GM12878 (cell line): ENCODE data around the gene GFI1. TPM values are rescaled to one million over a fixed set of nuclear protein-coding genes. Genes with fewer than 3 reads are reported as not detected.

Source experiments
- ATAC-seq: fragments of 200-7000 bp; cut with Tn5 transposase; 3 replicates; pipeline ENCODE4 v1.9.1; 2020; ENCODE audit warnings: mild to moderate bottlenecking, moderate library complexity
- BruUV-seq: library from RNA; stranded (reverse); fragments of 400-500 nt; replicated peaks from 2 replicates; lab custom pipeline; 2021; lab: Mats Ljungman, UMichigan
- CTCF ChIA-PET: fragments of 300-600 bp; sonication (Branson Sonifier 250); formaldehyde crosslinking; extraction: SDS; loops from one replicate; lab custom pipeline; 2021; ENCODE audit warnings: inconsistent platforms; lab: Yijun Ruan, JAX
- POLR2A ChIA-PET: fragments of 350-600 bp; formaldehyde crosslinking; extraction: SDS; loops from one replicate; lab custom pipeline; 2021; ENCODE audit warnings: inconsistent platforms; lab: Charles Lee
- RAD21 ChIA-PET: fragments of 300-600 bp; sonication (Branson Sonifier 250); formaldehyde crosslinking; loops from one replicate; lab custom pipeline; 2023; ENCODE audit warnings: antibody characterized with exemption; ENCODE audit not compliant: unreplicated experiment; lab: Charles Lee
- SMC1A ChIA-PET: fragments of 300-600 bp; sonication (Branson Sonifier 250); formaldehyde crosslinking; loops from one replicate; lab custom pipeline; 2023; ENCODE audit not compliant: unreplicated experiment, uncharacterized antibody; lab: Charles Lee
- DNase-seq: peaks from one replicate; pipeline ENCODE4 v3.0.0-alpha.2; 2011; ENCODE audit warnings: low read depth, low spot score
- FAIRE-seq: peaks from 3 replicates; lab custom pipeline; 2011; peaks lifted over from hg19 to GRCh38; lab: Jason Lieb, UNC
- H2AFZ ChIP-seq: 2 replicates; pipeline ENCODE4 v1.6.0; 2011; ENCODE audit warnings: low read depth, low read length, control low read depth; ENCODE audit not compliant: control insufficient read depth
- H3K27ac ChIP-seq: 2 replicates; pipeline ENCODE4 v1.5.1; 2011; ENCODE audit warnings: control low read depth; ENCODE audit not compliant: control insufficient read depth, insufficient read depth
- H3K27me3 ChIP-seq, 2 experiments: replicated peaks in 1 of 2; 2 replicates each; pipeline versions ENCODE4 v1.6.0 to v1.6.1; 2011; ENCODE audit warnings: low read length in 1 of 2; ENCODE audit not compliant: control insufficient read depth in 2 of 2, insufficient read depth in 2 of 2
- H3K36me3 ChIP-seq, 2 experiments: 2 replicates each; pipeline ENCODE4 v1.5.1; 2011; ENCODE audit warnings: low read length in 1 of 2; ENCODE audit not compliant: control insufficient read depth in 2 of 2, insufficient read depth in 2 of 2
- H3K4me1 ChIP-seq: 2 replicates; pipeline ENCODE4 v1.6.1; 2011; ENCODE audit warnings: mild to moderate bottlenecking, low read length, moderate library complexity, mixed read lengths; ENCODE audit not compliant: control insufficient read depth, insufficient read depth
- H3K4me2 ChIP-seq: 2 replicates; pipeline ENCODE4 v1.6.0; 2011; ENCODE audit warnings: control low read depth; ENCODE audit not compliant: control insufficient read depth, insufficient read depth
- H3K4me3 ChIP-seq: fragments of 200-600 bp; sonication (generic); 2 replicates; pipeline ENCODE4 v1.5.1; 2016
- H3K79me2 ChIP-seq: 2 replicates; pipeline ENCODE4 v1.6.0; 2011; ENCODE audit warnings: low read length; ENCODE audit not compliant: control insufficient read depth, insufficient read depth
- H3K9ac ChIP-seq: 2 replicates; pipeline ENCODE4 v1.8.0; 2011; ENCODE audit warnings: low read length, control low read depth, mixed read lengths; ENCODE audit not compliant: control insufficient read depth, insufficient read depth
- H3K9me3 ChIP-seq: replicated peaks from 3 replicates; pipeline ENCODE4 v1.5.1; 2011; ENCODE audit warnings: mild to moderate bottlenecking, low read length; ENCODE audit not compliant: control insufficient read depth, insufficient read depth
- H4K20me1 ChIP-seq: 2 replicates; pipeline ENCODE4 v1.6.0; 2011; ENCODE audit not compliant: control insufficient read depth, insufficient read depth
- ATF7 ChIP-seq: fragments of 450-650 bp; IDR thresholded peaks from 2 replicates; pipeline ENCODE4 v1.6.1; 2016; ENCODE audit warnings: low read depth, mild to moderate bottlenecking
- BACH1 ChIP-seq: fragments of 450-650 bp; IDR thresholded peaks from 2 replicates; pipeline ENCODE4 v1.6.1; 2017; ENCODE audit warnings: mild to moderate bottlenecking, borderline replicate concordance
- CBFB ChIP-seq: IDR thresholded peaks from 2 replicates; pipeline ENCODE4 v1.6.1; 2016; ENCODE audit warnings: antibody characterized with exemption, low read depth
- DPF2 ChIP-seq: fragments of 450-650 bp; IDR thresholded peaks from 2 replicates; pipeline ENCODE4 v1.6.1; 2017; ENCODE audit warnings: mild to moderate bottlenecking
- GABPA ChIP-seq: IDR thresholded peaks from 2 replicates; pipeline ENCODE4 v1.6.1; 2014; ENCODE audit warnings: antibody characterized with exemption, low read depth, mild to moderate bottlenecking, inconsistent platforms
- HDAC2 ChIP-seq: fragments of 200-600 bp; sonication (generic); IDR thresholded peaks from 2 replicates; pipeline ENCODE4 v1.6.1; 2017
- NFIC ChIP-seq: IDR thresholded peaks from 2 replicates; pipeline ENCODE4 v1.6.1; 2012; ENCODE audit warnings: low read depth, mild to moderate bottlenecking, inconsistent platforms, low read length, moderate library complexity
- NR2C2 ChIP-seq: IDR thresholded peaks from 2 replicates; pipeline ENCODE4 v1.6.1; 2011; ENCODE audit warnings: borderline replicate concordance, low read depth; ENCODE audit not compliant: control insufficient read depth, insufficient read length
- PAX8 ChIP-seq: fragments of 450-650 bp; IDR thresholded peaks from 2 replicates; pipeline ENCODE4 v1.6.1; 2017; ENCODE audit warnings: mild to moderate bottlenecking, moderate library complexity
- POLR2AphosphoS2 ChIP-seq: IDR thresholded peaks from 2 replicates; pipeline ENCODE4 v1.6.1; 2011; ENCODE audit warnings: low read depth, mild to moderate bottlenecking, low read length, improper control_type of control experiment, moderate library complexity
- RAD51 ChIP-seq: fragments of 450-650 bp; IDR thresholded peaks from 2 replicates; pipeline ENCODE4 v1.6.1; 2016; ENCODE audit warnings: moderate library complexity, mild to moderate bottlenecking, inconsistent platforms
- RB1 ChIP-seq: fragments of 450-650 bp; formaldehyde crosslinking; IDR thresholded peaks from 2 replicates; pipeline ENCODE4 v1.6.1; 2017; ENCODE audit warnings: mild to moderate bottlenecking, borderline replicate concordance
- RUNX3 ChIP-seq: IDR thresholded peaks from 2 replicates; pipeline ENCODE4 v1.6.1; 2012; ENCODE audit warnings: low read length, inconsistent platforms
- TCF12 ChIP-seq: IDR thresholded peaks from 2 replicates; pipeline ENCODE4 v1.6.1; 2011; ENCODE audit warnings: low read depth, mild to moderate bottlenecking, low read length
- YY1 ChIP-seq: IDR thresholded peaks from 2 replicates; pipeline ENCODE4 v1.6.1; 2011; ENCODE audit warnings: low read depth, mild to moderate bottlenecking, low read length
- ZBED1 ChIP-seq: IDR thresholded peaks from 2 replicates; pipeline ENCODE4 v1.6.1; 2016; ENCODE audit warnings: borderline replicate concordance
- WGBS: methylation state at CpG from one replicate; pipeline ENCODE4 v1.1.6; 2016; ENCODE audit warnings: low lambda C conversion rate; ENCODE audit not compliant: insufficient replicate concordance, insufficient coverage; ENCODE audit errors: missing lambda C conversion rate; 5-methylcytosine and 5-hydroxymethylcytosine counted together
- in situ Hi-C: fragments of 300-500 bp; cut with MboI; formaldehyde crosslinking; loops from 9 replicates; pipeline ENCODE4 v1.14.3; 2018; ENCODE audit warnings: mixed read lengths
- intact Hi-C: fragments of 100-400 bp; cut with micrococcal nuclease; formaldehyde crosslinking; loops from one replicate; pipeline ENCODE4 v1.14.2; 2022; ENCODE audit not compliant: unreplicated experiment
- polyA plus RNA-seq, 11 experiments: library from polyadenylated mRNA; depleted of rRNA in 4 of 11; unstranded in 6 of 11; stranded (reverse) in 5 of 11; fragments of >200 nt; fragmentation: Nextera tagmentation in 4 of 11; fragmentation: Illumina TruSeq in 1 of 11; extraction: Ambion mirVana in 4 of 11; extraction: Trizol in 1 of 11; gene quantifications; 1 replicate in 1 of 11; 2 replicates in 10 of 11; pipeline versions ENCODE4 v1.2.1 to v1.2.3, GENCODE V29; 2011 to 2016; ENCODE audit warnings: inconsistent platforms in 2 of 11, missing spikeins in 2 of 11, low read depth in 1 of 11
- total RNA-seq, 4 experiments: library from RNA; depleted of rRNA in 3 of 4; stranded (reverse); fragments of >200 nt in 3 of 4; fragmentation: Illumina TruSeq in 1 of 4; extraction: Trizol in 1 of 4; gene quantifications; 2 replicates each; pipeline versions ENCODE4 v1.2.1 to v1.2.3, GENCODE V29; 2013 to 2021
- TF ChIP-seq, protein P1 (sequence below): fragments of 450-650 bp; IDR thresholded peaks from 2 replicates; pipeline ENCODE4 v1.6.1; 2017; ENCODE audit warnings: mild to moderate bottlenecking, moderate library complexity
- TF ChIP-seq, protein P2 (sequence below): IDR thresholded peaks from 2 replicates; pipeline ENCODE4 v1.6.1; 2011; ENCODE audit warnings: borderline replicate concordance, low read depth, mild to moderate bottlenecking, moderate library complexity, low read length; ENCODE audit not compliant: insufficient read depth, poor library complexity, severe bottlenecking

GFI1 gene
- total and polyA plus RNA-seq, 10 of the 15 experiments (the other 5 are each of a cell fraction or from before 2014, with no cell fraction given): 1.8 to 18.3 (median 7.4) TPM

DNA sequence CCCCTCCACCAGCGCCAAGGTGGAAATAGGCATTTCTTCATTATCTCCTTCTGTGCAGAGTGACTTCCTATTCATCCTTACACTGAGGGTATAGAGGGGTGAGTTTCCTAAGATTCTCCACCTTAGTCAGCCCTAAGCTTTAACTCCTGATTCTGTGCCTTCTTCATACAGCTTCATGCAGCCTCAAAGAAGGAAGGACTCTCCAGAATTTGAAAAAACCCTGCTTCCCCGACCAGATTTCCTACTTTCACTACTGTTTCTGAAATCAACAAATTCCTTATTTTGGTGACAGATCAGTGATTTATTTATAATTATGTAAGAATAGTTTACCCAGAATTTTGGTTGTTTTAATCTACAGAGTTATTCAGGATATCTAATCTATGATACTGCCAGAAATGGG, 28.6 kb downstream of the GFI1 start:
- POLR2A ChIA-PET: no interaction called here
- H2AFZ ChIP-seq: no peak overlapping the region
- 50% methylated on average over 2 of the region's 2 CpGs for WGBS
- CTCF ChIA-PET: no interaction called here
- TF ChIP-seq RB1 (no peak), BACH1 (no peak), GABPA (no peak), ZBED1 (no peak), HDAC2 (no peak), TCF12 (no peak), RAD51 (no peak), PAX8 (no peak), DPF2 (no peak), YY1 (no peak), POLR2AphosphoS2 (no peak), CBFB (no peak), NFIC (no peak), ATF7 (no peak), RUNX3 (no peak), NR2C2 (no peak)
- TF ChIP-seq, protein P1, sequence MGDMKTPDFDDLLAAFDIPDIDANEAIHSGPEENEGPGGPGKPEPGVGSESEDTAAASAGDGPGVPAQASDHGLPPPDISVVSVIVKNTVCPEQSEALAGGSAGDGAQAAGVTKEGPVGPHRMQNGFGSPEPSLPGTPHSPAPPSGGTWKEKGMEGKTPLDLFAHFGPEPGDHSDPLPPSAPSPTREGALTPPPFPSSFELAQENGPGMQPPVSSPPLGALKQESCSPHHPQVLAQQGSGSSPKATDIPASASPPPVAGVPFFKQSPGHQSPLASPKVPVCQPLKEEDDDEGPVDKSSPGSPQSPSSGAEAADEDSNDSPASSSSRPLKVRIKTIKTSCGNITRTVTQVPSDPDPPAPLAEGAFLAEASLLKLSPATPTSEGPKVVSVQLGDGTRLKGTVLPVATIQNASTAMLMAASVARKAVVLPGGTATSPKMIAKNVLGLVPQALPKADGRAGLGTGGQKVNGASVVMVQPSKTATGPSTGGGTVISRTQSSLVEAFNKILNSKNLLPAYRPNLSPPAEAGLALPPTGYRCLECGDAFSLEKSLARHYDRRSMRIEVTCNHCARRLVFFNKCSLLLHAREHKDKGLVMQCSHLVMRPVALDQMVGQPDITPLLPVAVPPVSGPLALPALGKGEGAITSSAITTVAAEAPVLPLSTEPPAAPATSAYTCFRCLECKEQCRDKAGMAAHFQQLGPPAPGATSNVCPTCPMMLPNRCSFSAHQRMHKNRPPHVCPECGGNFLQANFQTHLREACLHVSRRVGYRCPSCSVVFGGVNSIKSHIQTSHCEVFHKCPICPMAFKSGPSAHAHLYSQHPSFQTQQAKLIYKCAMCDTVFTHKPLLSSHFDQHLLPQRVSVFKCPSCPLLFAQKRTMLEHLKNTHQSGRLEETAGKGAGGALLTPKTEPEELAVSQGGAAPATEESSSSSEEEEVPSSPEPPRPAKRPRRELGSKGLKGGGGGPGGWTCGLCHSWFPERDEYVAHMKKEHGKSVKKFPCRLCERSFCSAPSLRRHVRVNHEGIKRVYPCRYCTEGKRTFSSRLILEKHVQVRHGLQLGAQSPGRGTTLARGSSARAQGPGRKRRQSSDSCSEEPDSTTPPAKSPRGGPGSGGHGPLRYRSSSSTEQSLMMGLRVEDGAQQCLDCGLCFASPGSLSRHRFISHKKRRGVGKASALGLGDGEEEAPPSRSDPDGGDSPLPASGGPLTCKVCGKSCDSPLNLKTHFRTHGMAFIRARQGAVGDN: no peak
- TF ChIP-seq, protein P2, sequence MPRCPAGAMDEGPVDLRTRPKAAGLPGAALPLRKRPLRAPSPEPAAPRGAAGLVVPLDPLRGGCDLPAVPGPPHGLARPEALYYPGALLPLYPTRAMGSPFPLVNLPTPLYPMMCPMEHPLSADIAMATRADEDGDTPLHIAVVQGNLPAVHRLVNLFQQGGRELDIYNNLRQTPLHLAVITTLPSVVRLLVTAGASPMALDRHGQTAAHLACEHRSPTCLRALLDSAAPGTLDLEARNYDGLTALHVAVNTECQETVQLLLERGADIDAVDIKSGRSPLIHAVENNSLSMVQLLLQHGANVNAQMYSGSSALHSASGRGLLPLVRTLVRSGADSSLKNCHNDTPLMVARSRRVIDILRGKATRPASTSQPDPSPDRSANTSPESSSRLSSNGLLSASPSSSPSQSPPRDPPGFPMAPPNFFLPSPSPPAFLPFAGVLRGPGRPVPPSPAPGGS: no peak
- FAIRE-seq (no peak), ATAC-seq (no peak), DNase-seq (no peak)
- no peaks in the 10 kb centered on the region for H4K20me1 ChIP-seq
- no peaks in the 10 kb centered on the region for H3K79me2 ChIP-seq
- no peak overlapping the region for H3K4me2 ChIP-seq
- H3K36me3 ChIP-seq: no peaks in the 10 kb centered on the region
- in situ Hi-C loops: no loop called here
- H3K27me3 ChIP-seq: no peaks in the 10 kb centered on the region
- no peak overlapping the region for H3K27ac ChIP-seq
- H3K9me3 ChIP-seq: no peaks in the 10 kb centered on the region
- no peak overlapping the region for H3K9ac ChIP-seq
- SMC1A ChIA-PET: no interaction called here
- intact Hi-C loops: no loop called here
- peaks cover 11% of the 10 kb centered on the region for H3K4me1 ChIP-seq
- RAD21 ChIA-PET: interaction anchor here (1.2 kb wide), 1 partner anchor 64 kb away, joined by 3 read pairs; no protein-coding TSS in a partner anchor
- no TSS peak for BruUV-seq
- no peak overlapping the region for H3K4me3 ChIP-seq
